Caco-2 (cell line): ENCODE data around the gene PPM1K. TPM values are rescaled to one million over a fixed set of nuclear protein-coding genes. Genes with fewer than 3 reads are reported as not detected.

Experiments used
- BruUV-seq: library from RNA; stranded (reverse); fragments of 400-500 nt; replicated peaks from 2 replicates; lab custom pipeline; 2021; lab: Mats Ljungman, UMichigan
- CTCF ChIA-PET: fragments of 300-600 bp; sonication (Branson Sonifier 250); formaldehyde crosslinking; loops from one replicate; lab custom pipeline; 2022; ENCODE audit warnings: antibody characterized with exemption; lab: Charles Lee
- POLR2A ChIA-PET: fragments of 300-600 bp; sonication (Branson Sonifier 250); formaldehyde crosslinking; loops from one replicate; lab custom pipeline; 2022; ENCODE audit warnings: antibody characterized with exemption; lab: Charles Lee
- DNase-seq, 2 experiments: peaks; one replicate each; pipeline versions ENCODE4 v3.0.0 to v3.0.0-alpha.2; 2020 to 2022
- H3K27me3 ChIP-seq: replicated peaks from 2 replicates; pipeline ENCODE4 v1.6.0; 2011; ENCODE audit warnings: low read length; ENCODE audit not compliant: control insufficient read depth, insufficient read depth
- H3K36me3 ChIP-seq: 2 replicates; pipeline ENCODE4 v1.5.1; 2011; ENCODE audit warnings: low read length; ENCODE audit not compliant: control insufficient read depth, insufficient read depth
- H3K4me1 ChIP-seq: fragments of 250-450 bp; sonication (Bioruptor Pico); 2 replicates; pipeline ENCODE4 v1.5.1; 2020; ENCODE audit warnings: mild to moderate bottlenecking
- H3K4me3 ChIP-seq: 2 replicates; pipeline ENCODE4 v1.5.1; 2011; ENCODE audit warnings: low read depth, mild to moderate bottlenecking, control low read depth, low read length
- H3K9me3 ChIP-seq: fragments of 250-450 bp; sonication (Bioruptor Pico); 2 replicates; pipeline ENCODE4 v1.5.1; 2020; ENCODE audit warnings: mild to moderate bottlenecking, moderate library complexity
- H3K27ac Mint-ChIP-seq: one replicate; pipeline ENCODE4 v1.8.0; 2022; ENCODE audit warnings: mixed read lengths; ENCODE audit not compliant: unreplicated experiment
- H3K27me3 Mint-ChIP-seq: one replicate; pipeline ENCODE4 v1.8.0; 2022; ENCODE audit warnings: mixed read lengths; ENCODE audit not compliant: insufficient read depth, unreplicated experiment
- H3K36me3 Mint-ChIP-seq: one replicate; pipeline ENCODE4 v1.8.0; 2022; ENCODE audit warnings: mild to moderate bottlenecking, mixed read lengths; ENCODE audit not compliant: insufficient read depth, unreplicated experiment
- H3K4me1 Mint-ChIP-seq: one replicate; pipeline ENCODE4 v1.8.0; 2022; ENCODE audit warnings: low read depth, mixed read lengths; ENCODE audit not compliant: unreplicated experiment
- H3K4me3 Mint-ChIP-seq: one replicate; pipeline ENCODE4 v1.8.0; 2022; ENCODE audit warnings: mild to moderate bottlenecking, moderate library complexity, mixed read lengths; ENCODE audit not compliant: unreplicated experiment
- H3K9me3 Mint-ChIP-seq: one replicate; pipeline ENCODE4 v1.8.0; 2022; ENCODE audit warnings: mixed read lengths; ENCODE audit not compliant: unreplicated experiment
- intact Hi-C: fragments of 100-400 bp; cut with micrococcal nuclease; formaldehyde crosslinking; loops from one replicate; pipeline ENCODE4 v1.10.0; 2022; ENCODE audit not compliant: unreplicated experiment
- total RNA-seq: library from RNA; stranded (reverse); gene quantifications from 2 replicates; pipeline ENCODE4 v1.2.3, GENCODE V29; 2022
- TF ChIP-seq, protein P1 (sequence below), 2 experiments: fragments of 200-600 bp in 1 of 2; IDR thresholded peaks; 1 replicate in 1 of 2; 2 replicates in 1 of 2; pipeline versions ENCODE4 v1.5.1 to v1.8.0; 2011 to 2022; ENCODE audit warnings: antibody characterized with exemption in 1 of 2, control low read depth in 1 of 2, inconsistent platforms in 1 of 2, low read depth in 1 of 2, low read length in 1 of 2, mild to moderate bottlenecking in 1 of 2, moderate library complexity in 1 of 2; ENCODE audit not compliant: insufficient read depth in 1 of 2, severe bottlenecking in 1 of 2, unreplicated experiment in 1 of 2

Gene PPM1K
- total RNA-seq, 1 experiment from 2014 or later: 23.8 TPM

DNA sequence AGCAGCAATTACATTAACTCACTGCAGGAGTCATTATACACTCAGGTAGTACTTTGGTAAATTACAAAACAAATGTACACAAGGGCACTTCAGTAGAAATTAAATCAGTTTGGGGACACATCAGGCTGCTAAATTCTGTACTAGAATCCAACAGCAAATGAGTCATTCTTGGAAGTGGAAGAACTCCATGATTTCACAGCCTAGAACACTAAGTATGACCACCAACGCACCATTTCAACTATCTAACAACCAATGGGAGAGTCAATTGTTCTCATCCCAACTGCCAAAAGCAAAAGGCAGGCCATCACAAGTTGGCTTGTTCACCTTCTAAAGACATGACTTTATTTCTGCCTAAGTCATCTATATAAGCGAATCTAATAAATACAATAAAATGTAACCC lies 26.6 kb downstream of the PPM1K start:
- TF ChIP-seq, protein P1, sequence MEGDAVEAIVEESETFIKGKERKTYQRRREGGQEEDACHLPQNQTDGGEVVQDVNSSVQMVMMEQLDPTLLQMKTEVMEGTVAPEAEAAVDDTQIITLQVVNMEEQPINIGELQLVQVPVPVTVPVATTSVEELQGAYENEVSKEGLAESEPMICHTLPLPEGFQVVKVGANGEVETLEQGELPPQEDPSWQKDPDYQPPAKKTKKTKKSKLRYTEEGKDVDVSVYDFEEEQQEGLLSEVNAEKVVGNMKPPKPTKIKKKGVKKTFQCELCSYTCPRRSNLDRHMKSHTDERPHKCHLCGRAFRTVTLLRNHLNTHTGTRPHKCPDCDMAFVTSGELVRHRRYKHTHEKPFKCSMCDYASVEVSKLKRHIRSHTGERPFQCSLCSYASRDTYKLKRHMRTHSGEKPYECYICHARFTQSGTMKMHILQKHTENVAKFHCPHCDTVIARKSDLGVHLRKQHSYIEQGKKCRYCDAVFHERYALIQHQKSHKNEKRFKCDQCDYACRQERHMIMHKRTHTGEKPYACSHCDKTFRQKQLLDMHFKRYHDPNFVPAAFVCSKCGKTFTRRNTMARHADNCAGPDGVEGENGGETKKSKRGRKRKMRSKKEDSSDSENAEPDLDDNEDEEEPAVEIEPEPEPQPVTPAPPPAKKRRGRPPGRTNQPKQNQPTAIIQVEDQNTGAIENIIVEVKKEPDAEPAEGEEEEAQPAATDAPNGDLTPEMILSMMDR (IDR thresholded peaks at IDR 0.05; ENCODE audit: insufficient read depth in 1 of 2, low read depth in 1 of 2, low read length in 1 of 2, severe bottlenecking in 1 of 2, unreplicated experiment in 1 of 2): no peak
- no peaks in the 10 kb centered on the region for H3K36me3 ChIP-seq
- H3K27me3 Mint-ChIP-seq: no peaks in the 10 kb centered on the region

DNA sequence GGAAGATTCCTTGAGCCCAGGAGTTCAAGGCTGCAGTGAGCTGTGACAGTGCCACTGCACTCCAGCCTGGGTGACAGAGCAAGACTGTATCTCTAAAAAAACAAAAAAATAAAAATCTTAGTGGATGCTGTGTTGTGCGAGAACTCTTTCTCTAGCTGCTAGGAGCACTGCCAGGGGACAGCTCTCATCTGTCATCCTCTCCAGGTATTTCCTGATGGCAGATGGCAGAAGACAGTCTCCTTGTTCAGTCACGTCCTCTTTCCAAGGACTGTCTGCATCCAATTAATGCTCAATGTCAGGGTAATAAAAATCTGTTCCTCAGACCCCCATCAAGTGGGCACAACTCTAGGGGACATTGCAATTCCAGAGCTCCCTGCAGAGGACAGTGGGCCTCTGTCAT lies 29.2 kb downstream of the PPM1K start:
- Histone ChIP-seq H3K9me3 (no peaks in the 10 kb centered on the region), H3K4me3 (no peak overlapping the region), H3K27me3 (no peaks in the 10 kb centered on the region), H3K4me1 (no peaks in the 10 kb centered on the region), H3K36me3 (no peaks in the 10 kb centered on the region)
- H3K9me3 Mint-ChIP-seq: no peaks in the 10 kb centered on the region
- no TSS peak for BruUV-seq
- H3K4me3 Mint-ChIP-seq: no peak overlapping the region
- POLR2A ChIA-PET: no interaction called here
- DNase-seq: no peak
- CTCF ChIA-PET: no interaction called here
- H3K27me3 Mint-ChIP-seq: no peaks in the 10 kb centered on the region
- TF ChIP-seq, protein P1 (IDR thresholded peaks at IDR 0.05; ENCODE audit: insufficient read depth in 1 of 2, low read depth in 1 of 2, low read length in 1 of 2, severe bottlenecking in 1 of 2, unreplicated experiment in 1 of 2): no peak
- intact Hi-C loops: no loop called here
- no peaks in the 10 kb centered on the region for H3K4me1 Mint-ChIP-seq
- no peak overlapping the region for H3K27ac Mint-ChIP-seq
- no peaks in the 10 kb centered on the region for H3K36me3 Mint-ChIP-seq

More for the DNA sequence above, 26.6 kb downstream of the PPM1K start:
- no peak for DNase-seq
- no peaks in the 10 kb centered on the region for H3K36me3 Mint-ChIP-seq
- ChIA-PET POLR2A (no interaction called here), CTCF (no interaction called here)
- Histone ChIP-seq H3K9me3 (no peaks in the 10 kb centered on the region), H3K27me3 (no peaks in the 10 kb centered on the region), H3K4me3 (no peak overlapping the region), H3K4me1 (no peaks in the 10 kb centered on the region)
- no peak overlapping the region for H3K27ac Mint-ChIP-seq
- intact Hi-C loops: no loop called here
- no peaks in the 10 kb centered on the region for H3K9me3 Mint-ChIP-seq
- BruUV-seq: no TSS peak
- no peaks in the 10 kb centered on the region for H3K4me1 Mint-ChIP-seq
- H3K4me3 Mint-ChIP-seq: no peak overlapping the region

DNA sequence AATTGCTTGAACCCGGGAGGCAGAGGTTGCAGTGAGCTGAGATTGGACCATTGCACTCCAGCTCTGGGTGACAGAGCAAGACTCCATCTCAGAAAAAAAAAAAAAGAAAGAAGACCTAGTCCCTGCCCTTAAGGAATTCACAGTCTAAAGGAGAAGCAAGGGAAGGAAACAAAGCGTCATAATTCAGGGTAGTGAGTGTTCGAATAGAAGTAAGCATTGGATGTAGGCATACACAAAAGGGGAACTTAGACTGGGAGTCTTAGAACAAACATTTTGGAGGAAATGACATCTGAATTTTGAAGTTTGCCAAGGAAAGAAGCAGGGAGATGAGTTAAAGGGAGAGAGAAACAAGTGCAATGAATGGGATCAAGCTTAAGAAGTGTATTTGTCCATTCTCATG lies 32.4 kb downstream of the PPM1K start:
- TF ChIP-seq, protein P1 (IDR thresholded peaks at IDR 0.05; ENCODE audit: insufficient read depth in 1 of 2, low read depth in 1 of 2, low read length in 1 of 2, severe bottlenecking in 1 of 2, unreplicated experiment in 1 of 2): no peak

More for the DNA sequence above, 32.4 kb downstream of the PPM1K start:
- H3K4me1 ChIP-seq: no peaks in the 10 kb centered on the region
- Mint-ChIP-seq H3K9me3 (peaks cover 9% of the 10 kb centered on the region), H3K4me1 (no peaks in the 10 kb centered on the region), H3K4me3 (no peak overlapping the region), H3K36me3 (no peaks in the 10 kb centered on the region), H3K27me3 (no peaks in the 10 kb centered on the region), H3K27ac (no peak overlapping the region)
- H3K27me3 ChIP-seq: no peaks in the 10 kb centered on the region
- DNase-seq: no peak
- intact Hi-C loops: no loop called here
- no peaks in the 10 kb centered on the region for H3K9me3 ChIP-seq
- no peak overlapping the region for H3K4me3 ChIP-seq
- no TSS peak for BruUV-seq
- POLR2A ChIA-PET: no interaction called here
- no peaks in the 10 kb centered on the region for H3K36me3 ChIP-seq
- CTCF ChIA-PET: no interaction called here
